Measurements from ENCODE around the gene NAALADL2.

DNA sequence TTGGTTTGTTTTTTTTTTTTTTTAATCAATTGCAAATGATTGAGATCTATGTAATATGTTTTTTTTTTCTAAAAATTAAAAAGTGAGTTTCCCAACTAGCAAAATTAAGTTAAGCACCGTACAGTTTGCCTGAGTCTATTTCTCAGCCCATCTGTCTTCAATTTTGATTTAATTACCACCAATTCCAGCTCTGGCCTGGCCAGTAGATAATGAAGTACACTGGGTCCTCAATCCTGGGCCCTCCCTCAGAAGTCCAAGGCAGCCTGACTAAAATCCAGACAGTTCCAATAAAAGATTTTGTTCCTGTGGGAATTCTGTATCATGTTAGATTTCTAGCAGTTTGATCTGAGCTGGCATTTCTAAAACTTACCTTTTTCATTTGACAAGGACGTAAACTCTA lies 887.2 kb downstream of the NAALADL2 start:
- TF ChIP-seq, protein P1, sequence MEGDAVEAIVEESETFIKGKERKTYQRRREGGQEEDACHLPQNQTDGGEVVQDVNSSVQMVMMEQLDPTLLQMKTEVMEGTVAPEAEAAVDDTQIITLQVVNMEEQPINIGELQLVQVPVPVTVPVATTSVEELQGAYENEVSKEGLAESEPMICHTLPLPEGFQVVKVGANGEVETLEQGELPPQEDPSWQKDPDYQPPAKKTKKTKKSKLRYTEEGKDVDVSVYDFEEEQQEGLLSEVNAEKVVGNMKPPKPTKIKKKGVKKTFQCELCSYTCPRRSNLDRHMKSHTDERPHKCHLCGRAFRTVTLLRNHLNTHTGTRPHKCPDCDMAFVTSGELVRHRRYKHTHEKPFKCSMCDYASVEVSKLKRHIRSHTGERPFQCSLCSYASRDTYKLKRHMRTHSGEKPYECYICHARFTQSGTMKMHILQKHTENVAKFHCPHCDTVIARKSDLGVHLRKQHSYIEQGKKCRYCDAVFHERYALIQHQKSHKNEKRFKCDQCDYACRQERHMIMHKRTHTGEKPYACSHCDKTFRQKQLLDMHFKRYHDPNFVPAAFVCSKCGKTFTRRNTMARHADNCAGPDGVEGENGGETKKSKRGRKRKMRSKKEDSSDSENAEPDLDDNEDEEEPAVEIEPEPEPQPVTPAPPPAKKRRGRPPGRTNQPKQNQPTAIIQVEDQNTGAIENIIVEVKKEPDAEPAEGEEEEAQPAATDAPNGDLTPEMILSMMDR (IDR thresholded peaks at IDR 0.05; ENCODE audit: borderline replicate concordance, extremely low read depth, low read length, poor library complexity, severe bottlenecking) = no peak
- no peak for TF ChIP-seq EZH2 (IDR thresholded peaks at IDR 0.05; ENCODE audit: borderline replicate concordance, low read depth, low read length, severe bottlenecking)

Measured in DND-41 (cell line).